ACHN (cell line): ENCODE measurements around the gene CFAP299.

Experiments used
- DNase-seq: peaks from one replicate; pipeline ENCODE4 v3.0.0-alpha.2; 2015
- in situ Hi-C: cut with HindIII; loops from 2 replicates; pipeline ENCODE4 v1.10.0; 2017; ENCODE audit warnings: low sequenced_read_pairs, low pct_ligation_motif_present, low pct_unique_long_range_greater_than_20kb

Gene CFAP299

GRCh38 chr4:80382090-80382832 is 46.7 kb downstream of the CFAP299 start:
- DNase-seq, result no peak
- in situ Hi-C loops, result no loop called here

DNA sequence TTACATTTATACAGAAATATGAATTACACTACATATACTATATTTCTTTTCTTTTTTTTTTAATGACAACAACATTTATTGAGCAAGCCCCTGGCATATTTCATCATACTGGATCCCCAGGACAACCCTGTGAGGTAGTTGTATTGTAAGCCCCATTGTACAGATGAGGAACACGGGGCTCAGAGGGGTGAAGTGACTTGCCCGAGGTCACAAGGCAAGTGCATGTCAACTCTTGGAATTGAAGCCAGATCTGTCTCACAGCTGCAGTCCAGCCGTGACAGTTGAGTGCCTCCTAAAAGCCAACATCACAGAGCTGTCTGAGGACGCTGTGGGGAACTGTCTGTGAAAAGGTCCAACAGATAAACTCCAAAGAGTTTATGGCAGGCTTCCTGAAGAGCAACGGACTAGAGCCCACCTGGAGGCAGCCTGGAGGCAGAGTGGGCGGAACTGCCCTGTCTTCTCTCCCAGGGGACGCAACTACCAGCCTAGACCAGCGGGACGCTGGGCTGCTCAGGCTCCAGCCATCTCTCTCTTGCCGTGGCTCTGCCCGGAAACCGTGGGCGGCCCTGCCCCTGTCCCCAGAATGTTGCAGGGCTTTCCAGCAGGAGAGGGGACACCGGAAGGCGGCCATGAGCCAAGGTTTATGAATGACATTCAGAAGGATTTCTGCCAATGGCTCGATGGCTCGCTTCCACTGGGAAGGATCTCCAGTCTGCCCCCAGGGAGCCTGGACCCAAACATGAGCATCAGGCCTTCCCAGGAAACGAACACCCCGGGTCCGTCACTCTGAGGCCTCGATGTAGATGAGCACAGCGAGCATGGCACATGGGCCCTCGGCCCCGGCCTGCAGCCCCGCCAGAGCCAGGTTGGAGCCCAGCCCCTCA is 50.1 kb downstream of the CFAP299 start:
- no peak for DNase-seq
- in situ Hi-C loops, result no loop called here

DNA sequence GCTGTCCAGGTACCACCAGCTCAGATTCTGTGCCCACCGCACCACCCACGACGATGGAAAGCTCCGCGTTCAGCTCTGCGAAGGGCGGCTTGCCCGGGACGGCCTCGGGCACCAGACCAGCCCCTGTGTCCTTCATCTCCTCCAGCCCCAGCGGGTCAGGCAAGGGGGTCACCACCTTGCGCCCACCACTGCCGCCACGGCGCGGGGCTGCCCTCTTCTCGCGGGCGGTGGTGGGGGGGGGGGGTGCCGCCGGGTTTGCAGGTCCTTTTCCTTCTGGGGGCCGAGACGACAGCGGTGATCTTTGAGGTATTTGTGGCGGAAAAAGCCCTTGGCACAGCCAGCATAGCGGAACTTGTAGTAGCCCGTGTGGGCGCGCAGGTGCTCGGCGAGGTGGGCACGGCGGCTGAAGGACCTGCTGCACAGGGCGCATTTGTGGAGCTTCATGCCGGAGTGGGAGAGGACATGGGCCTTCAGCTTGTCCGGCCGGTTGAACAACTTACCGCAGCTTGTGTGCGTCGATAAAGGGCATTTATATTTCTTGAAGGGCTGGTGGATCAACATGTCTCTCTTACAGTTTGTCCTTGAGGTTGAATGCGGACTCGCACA is 50.9 kb downstream of the CFAP299 start:
- no peak for DNase-seq
- in situ Hi-C loops, result no loop called here

- in situ Hi-C loops, result no loop called here
Observed at GRCh38 chr4:80387390-80388283, 52.1 kb downstream of the CFAP299 start.

DNA sequence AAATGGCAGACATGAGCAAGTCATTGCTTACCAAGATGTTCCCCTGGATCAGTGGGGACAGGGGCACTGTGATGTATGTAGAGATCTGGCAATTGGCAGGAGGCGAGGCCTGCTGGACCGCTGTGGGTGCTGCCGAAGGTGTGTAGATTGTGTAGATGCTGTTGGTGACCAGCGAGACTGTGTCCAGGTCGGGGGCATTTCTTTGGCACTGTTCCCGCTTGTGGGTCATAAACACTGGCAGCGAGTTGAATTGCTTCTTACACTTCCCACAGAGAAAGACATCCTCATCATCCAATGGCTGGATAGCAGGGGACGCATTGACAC is 52.7 kb downstream of the CFAP299 start:
- no peak for DNase-seq
- in situ Hi-C loops, result no loop called here

More at GRCh38 chr4:80387390-80388283, 52.1 kb downstream of the CFAP299 start:
- no peak for DNase-seq

DNA sequence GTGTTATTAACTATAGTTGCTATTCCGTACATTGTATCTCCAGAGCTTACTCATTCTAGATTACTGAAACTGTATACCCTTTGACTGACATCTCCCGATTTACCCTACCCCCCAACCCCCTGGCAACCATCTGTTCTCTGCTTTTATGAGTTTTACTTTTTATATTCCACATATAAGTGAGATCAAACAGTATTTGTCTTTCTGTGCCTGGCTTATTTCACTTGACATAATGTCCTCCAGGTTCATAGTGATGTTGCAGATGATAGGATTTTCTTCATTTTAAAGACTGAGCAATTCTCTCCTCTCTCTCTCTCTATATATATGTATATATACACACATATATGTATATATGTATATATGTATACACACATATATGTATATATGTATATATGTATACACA is 54.6 kb downstream of the CFAP299 start:
- DNase-seq, result no peak
- in situ Hi-C loops, result no loop called here

GRCh38 chr4:80393246-80393969 is 57.9 kb downstream of the CFAP299 start:
- peak; percentile 16 for DNase-seq
- in situ Hi-C loops, result no loop called here

DNA sequence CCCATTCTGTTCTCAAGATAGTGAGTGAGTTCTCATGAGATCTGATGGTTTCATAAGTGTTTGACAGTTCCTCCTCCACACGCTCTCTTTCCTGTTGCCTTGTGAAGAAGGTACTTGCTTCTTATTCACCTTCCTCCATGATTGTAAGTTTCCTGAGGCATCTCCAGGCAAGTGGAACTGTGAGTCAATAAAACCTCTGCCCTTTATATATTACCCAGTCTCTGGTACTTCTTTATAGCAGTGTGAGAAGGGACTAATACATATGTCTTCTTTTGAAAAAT is 58.4 kb downstream of the CFAP299 start:
- no peak for DNase-seq
- in situ Hi-C loops, result no loop called here

DNA sequence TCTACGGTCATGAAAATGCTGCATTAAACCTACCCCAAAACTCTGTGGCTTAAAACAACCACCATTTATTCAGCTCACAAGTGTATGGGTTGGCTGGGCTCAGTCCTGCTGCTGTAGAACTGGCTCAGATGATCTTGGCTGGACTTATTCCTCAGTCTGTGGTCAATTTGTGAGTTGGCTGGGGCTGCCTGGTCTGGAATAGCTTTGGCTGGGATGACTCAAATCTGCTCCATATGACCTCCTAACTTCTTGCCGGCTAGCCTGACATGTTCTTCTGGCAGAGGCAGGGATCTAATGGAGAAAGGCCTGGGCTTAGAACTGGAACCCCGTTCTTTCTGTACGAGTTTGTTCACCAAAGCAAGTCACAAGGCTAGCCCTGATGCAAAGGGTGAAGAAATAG is 71.7 kb downstream of the CFAP299 start:
- in situ Hi-C loops, result no loop called here
- no peak for DNase-seq

GRCh38 chr4:80409809-80410208 is 74.3 kb downstream of the CFAP299 start:
- in situ Hi-C loops, result no loop called here
- DNase-seq, result no peak

DNA sequence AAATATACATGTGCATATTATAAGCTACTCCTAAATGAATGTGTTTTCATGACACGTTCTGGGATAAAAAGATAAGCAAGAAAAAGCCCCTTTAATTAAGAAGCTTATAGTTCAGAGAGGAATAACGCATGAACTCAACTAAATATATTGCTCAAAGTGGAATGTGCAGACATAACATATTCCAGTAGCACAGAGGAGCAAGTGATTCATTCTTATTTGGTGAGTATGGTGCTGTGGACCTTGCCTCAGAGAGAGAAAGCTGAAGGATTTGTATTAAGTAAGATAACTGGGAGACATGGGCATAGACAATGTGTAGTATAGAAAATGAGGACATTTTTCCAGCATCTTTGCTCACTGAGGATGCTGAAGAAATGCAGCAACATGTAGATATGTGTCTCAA is 76.8 kb downstream of the CFAP299 start:
- in situ Hi-C loops, result no loop called here
- DNase-seq, result no peak

- in situ Hi-C loops, result no loop called here
- no peak for DNase-seq
Observed at GRCh38 chr4:80413086-80413485, 77.6 kb downstream of the CFAP299 start.

- in situ Hi-C loops, result no loop called here
- DNase-seq, result no peak
Observed at GRCh38 chr4:80417019-80417418, 81.5 kb downstream of the CFAP299 start.

DNA sequence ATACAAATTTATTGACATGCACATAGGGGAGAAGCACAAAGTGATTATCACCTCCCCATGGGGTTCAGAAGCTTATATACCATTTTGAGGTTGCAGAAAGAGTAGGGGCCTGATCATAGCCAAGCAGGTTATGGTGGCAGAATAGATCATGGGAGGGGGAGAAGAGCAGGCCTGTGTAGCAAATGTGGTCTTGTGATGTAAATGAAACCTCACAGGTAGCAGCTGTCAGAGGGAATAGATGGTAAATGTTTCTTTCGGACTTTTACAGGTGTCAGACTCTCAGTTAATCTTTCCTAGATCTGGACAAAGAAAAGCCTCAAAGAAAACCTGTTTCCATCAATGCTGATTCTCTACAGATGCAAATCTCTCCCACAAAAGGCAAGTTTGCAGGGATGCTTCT is 84.4 kb downstream of the CFAP299 start:
- DNase-seq, result no peak

DNA sequence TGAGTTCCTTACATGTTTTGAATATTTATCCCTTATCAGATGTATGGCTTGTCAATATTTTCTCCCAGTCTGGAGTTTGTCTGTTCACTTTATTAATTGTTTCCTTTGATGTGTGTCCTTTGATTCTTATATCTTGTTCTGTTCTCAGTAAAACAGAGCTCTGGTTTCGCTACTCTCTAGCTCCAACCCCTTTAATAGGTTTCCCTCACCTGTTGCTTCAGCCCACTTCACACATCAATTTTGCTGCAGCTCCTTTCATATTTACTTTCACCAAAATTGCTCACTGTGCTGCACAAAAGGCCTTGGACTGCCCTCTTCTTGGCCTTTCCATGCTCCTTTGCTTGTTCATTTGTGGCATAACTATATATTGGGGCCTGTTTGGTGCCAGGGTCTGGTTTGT is 85.1 kb downstream of the CFAP299 start:
- DNase-seq, result no peak
- in situ Hi-C loops, result no loop called here

More for the DNA sequence above, 84.4 kb downstream of the CFAP299 start:
- in situ Hi-C loops, result no loop called here

- in situ Hi-C loops, result no loop called here
- no peak for DNase-seq
Observed at GRCh38 chr4:80422727-80423404, 87.3 kb downstream of the CFAP299 start.

DNA sequence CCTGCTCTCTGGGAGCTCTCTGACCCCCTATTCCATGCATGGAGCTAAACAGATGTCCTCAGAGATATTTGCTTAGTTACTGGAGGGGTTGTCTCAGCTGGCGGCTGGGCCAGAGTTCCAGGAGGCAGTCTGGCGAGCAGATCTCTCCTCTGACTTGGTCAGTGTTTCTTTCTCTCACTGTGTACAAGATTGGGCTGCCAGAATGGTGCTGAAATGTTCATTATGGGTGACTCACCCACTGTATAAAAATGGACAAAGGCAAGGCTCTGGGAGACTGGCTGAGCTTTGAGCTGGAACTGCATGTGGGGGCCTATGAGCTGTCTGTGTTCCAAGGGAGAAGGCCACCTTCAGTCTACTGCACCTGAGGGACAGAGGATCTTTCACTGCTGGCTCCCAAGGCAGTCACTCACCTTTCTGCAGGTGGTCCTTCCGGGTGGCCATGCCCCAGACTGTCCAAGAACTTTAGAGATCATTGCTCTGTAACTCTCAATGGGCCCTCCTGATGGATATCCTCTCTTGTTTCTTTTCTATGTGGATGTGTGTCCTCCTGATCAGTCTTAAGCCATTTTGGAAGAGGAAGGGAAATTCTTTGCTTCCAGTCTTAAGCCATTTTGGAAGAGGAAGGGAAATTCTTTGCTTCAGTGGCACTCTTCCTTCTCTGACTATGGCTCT is 88.2 kb downstream of the CFAP299 start:
- DNase-seq, result no peak
- in situ Hi-C loops, result no loop called here
